Thyroid gland (tissue), 4 donors: ENCODE data around the gene POLR2C. TPM values are rescaled to one million over a fixed set of nuclear protein-coding genes. Genes with fewer than 3 reads are reported as not detected.
A peak's percentile ranks its signal among the peaks of the same experiment; 100 is the strongest.

Experiments used
- DNase-seq, 2 donors: peaks; one replicate each; pipeline ENCODE4 v3.0.0-alpha.2; 2019
- H3K27ac ChIP-seq, 3 donors: fragments of 200-600 bp; sonication (generic); 1 replicate in 2 of 3; 2 replicates in 1 of 3; pipeline ENCODE4 v1.5.1; 2016 to 2019; ENCODE audit warnings: mild to moderate bottlenecking in 1 of 3, moderate library complexity in 1 of 3
- H3K27me3 ChIP-seq: fragments of 200-600 bp; sonication (generic); one replicate; pipeline ENCODE4 v1.5.1; 2019
- H3K36me3 ChIP-seq, 2 donors: fragments of 200-600 bp; sonication (generic); one replicate each; pipeline ENCODE4 v1.5.1; 2016 to 2019
- H3K4me1 ChIP-seq, 2 donors: fragments of 200-600 bp; sonication (generic); one replicate each; pipeline ENCODE4 v1.5.1; 2017 to 2019
- H3K4me3 ChIP-seq, 3 donors: fragments of 200-600 bp; sonication (generic); replicated peaks in 1 of 3; 1 replicate in 2 of 3; 2 replicates in 1 of 3; pipeline ENCODE4 v1.5.1; 2016; ENCODE audit warnings: mild to moderate bottlenecking in 1 of 3
- H3K9me3 ChIP-seq: fragments of 200-600 bp; sonication (generic); one replicate; pipeline ENCODE4 v1.5.1; 2017
- CTCF ChIP-seq, 6 experiments: fragments of 200-600 bp in 3 of 6; fragments of 450-650 bp in 3 of 6; sonication (generic) in 3 of 6; IDR thresholded peaks; one replicate each; pipeline ENCODE4 v1.5.1; 2016 to 2019; ENCODE audit warnings: antibody characterized with exemption in 6 of 6, mild to moderate bottlenecking in 2 of 6, inconsistent platforms in 1 of 6, moderate library complexity in 1 of 6
- POLR2A ChIP-seq, 2 donors: fragments of 450-650 bp; IDR thresholded peaks; one replicate each; pipeline ENCODE4 v1.6.1; 2017; ENCODE audit warnings: antibody characterized with exemption in 2 of 2, mild to moderate bottlenecking in 2 of 2, moderate library complexity in 1 of 2
- WGBS, 2 donors: methylation state at CpG; one replicate each; pipeline ENCODE4 v1.1.5; 2017; 5-methylcytosine and 5-hydroxymethylcytosine counted together
- intact Hi-C: fragments of 100-400 bp; cut with DNase I; formaldehyde crosslinking; loops from one replicate; pipeline ENCODE4 v1.15.1; 2023
- total RNA-seq, 4 donors: library from RNA; depleted of rRNA; stranded (reverse); fragments of >200 nt; gene quantifications; one replicate each; pipeline ENCODE4 v1.2.3, GENCODE V29; 2016

POLR2C gene
- total RNA-seq, 4 donors from 2014 or later = 126 to 212 (median 174) TPM

GRCh38 chr16:57482845-57483545 lies 20.5 kb downstream of the POLR2C start:
- Histone ChIP-seq H3K4me3 (no peak overlapping the region), H3K36me3 (no peaks in the 10 kb centered on the region), H3K27me3 (no peaks in the 10 kb centered on the region), H3K27ac (no peak overlapping the region), H3K4me1 (peaks cover 15 to 28% of the 10 kb centered on the region in 2 donors), H3K9me3 (no peaks in the 10 kb centered on the region)
- TF ChIP-seq CTCF (IDR thresholded peaks at IDR 0.05) (no peak), POLR2A (IDR thresholded peaks at IDR 0.05) (no peak)
- intact Hi-C loops = no loop called here
- DNase-seq = no peak
- 83 to 84% methylated on average over 9 to 13 of the region's 14 CpGs for WGBS, 2 donors

GRCh38 chr16:57483725-57484514 lies 21.4 kb downstream of the POLR2C start:
- Histone ChIP-seq H3K36me3 (no peaks in the 10 kb centered on the region), H3K4me3 (no peak overlapping the region), H3K27me3 (no peaks in the 10 kb centered on the region), H3K27ac (no peak overlapping the region), H3K4me1 (peaks cover 15 to 22% of the 10 kb centered on the region in 2 donors), H3K9me3 (no peaks in the 10 kb centered on the region)
- WGBS, 2 donors = 78 to 90% methylated on average over 8 to 13 of the region's 19 CpGs
- intact Hi-C loops = no loop called here
- no peak for DNase-seq
- TF ChIP-seq POLR2A (IDR thresholded peaks at IDR 0.05) = no peak
- TF ChIP-seq CTCF (IDR thresholded peaks at IDR 0.05) = no peak

GRCh38 chr16:57484515-57485005 lies 22.1 kb downstream of the POLR2C start:
- H3K27ac ChIP-seq = no peak overlapping the region
- no peaks in the 10 kb centered on the region for H3K9me3 ChIP-seq
- no peak for DNase-seq
- 86 to 90% methylated on average over 8 of the region's 8 CpGs for WGBS, 2 donors
- TF ChIP-seq POLR2A (IDR thresholded peaks at IDR 0.05) (no peak), CTCF (IDR thresholded peaks at IDR 0.05) (no peak)
- H3K4me3 ChIP-seq = no peak overlapping the region
- no peaks in the 10 kb centered on the region for H3K36me3 ChIP-seq
- H3K27me3 ChIP-seq = no peaks in the 10 kb centered on the region
- intact Hi-C loops = no loop called here
- peaks cover 15 to 22% of the 10 kb centered on the region in 2 donors for H3K4me1 ChIP-seq

GRCh38 chr16:57485091-57485915 lies 22.8 kb downstream of the POLR2C start:
- peak overlapping the region; percentile 22 to 68 (median 61) for H3K4me3 ChIP-seq
- DNase-seq = no peak
- H3K27me3 ChIP-seq = no peaks in the 10 kb centered on the region
- no peaks in the 10 kb centered on the region for H3K9me3 ChIP-seq
- intact Hi-C loops = no loop called here
- H3K27ac ChIP-seq = peak overlapping the region in 2 of 3 donors; percentile 44 to 56
- no peak for TF ChIP-seq CTCF (IDR thresholded peaks at IDR 0.05)
- no peak for TF ChIP-seq POLR2A (IDR thresholded peaks at IDR 0.05)
- whole genome bisulfite sequencing, 2 donors = 73 to 78% methylated on average over 9 to 14 of the region's 14 CpGs
- H3K4me1 ChIP-seq = peaks cover 15 to 22% of the 10 kb centered on the region in 2 donors
- no peaks in the 10 kb centered on the region for H3K36me3 ChIP-seq
